Fibroblast of lung (primary cell): ENCODE measurements around the gene CUL2.

ENCODE experiments used
- CTCF ChIP-seq, 2 donors: IDR thresholded peaks in 1 of 2; conservative IDR thresholded peaks in 1 of 2; 1 replicate in 1 of 2; 2 replicates in 1 of 2; pipeline ENCODE4 v1.5.1; 2011 to 2012; ENCODE audit warnings: low read length in 2 of 2, control low read depth in 1 of 2, inconsistent platforms in 1 of 2, low read depth in 1 of 2, mild to moderate bottlenecking in 1 of 2
- EZH2 ChIP-seq: IDR thresholded peaks from 2 replicates; pipeline ENCODE4 v1.5.1; 2012; ENCODE audit warnings: low read length, control low read depth, mild to moderate bottlenecking; ENCODE audit errors: missing control alignments

- TF ChIP-seq CTCF (conservative IDR thresholded peaks at IDR 0.05 in 1 of 2, IDR thresholded peaks at IDR 0.05 in 1 of 2; ENCODE audit: low read depth in 1 of 2, low read length in 2 of 2) = peak; percentile 58 to 60
- no peak for TF ChIP-seq EZH2
These were observed 36.6 kb upstream of the CUL2 start, which contains the start of gene CREM for GRCh38 chr10:35126530-35127288.
